Measurements from ENCODE around the gene ABCA3.

- TF ChIP-seq MAX (IDR thresholded peaks at IDR 0.05; ENCODE audit: low read depth, low read length) (no peak), CTCF (IDR thresholded peaks at IDR 0.05; ENCODE audit: low read depth, low read length) (no peak), POLR2A (IDR thresholded peaks at IDR 0.05; ENCODE audit: extremely low read depth, insufficient read length) (no peak)
These were observed 2.7 kb upstream of the ABCA3 start for GRCh38 chr16:2343211-2343610.
